Skeletal muscle tissue (tissue), 4 donors: ENCODE data around the gene UBA52. TPM values are rescaled to one million over a fixed set of nuclear protein-coding genes. Genes with fewer than 3 reads are reported as not detected.
A peak's percentile ranks its signal among the peaks of the same experiment; 100 is the strongest.
"Not testable (repeated sequence)": the region's sequence is repeated elsewhere in the genome, so short reads cannot be mapped to it uniquely, and the experiment has no call there.

Experiments used
- H3K27ac ChIP-seq: one replicate; pipeline ENCODE4 v1.7.0; 2013; ENCODE audit warnings: mild to moderate bottlenecking, low read depth, low read length, inconsistent platforms
- H3K27me3 ChIP-seq, 3 donors: one replicate each; pipeline ENCODE4 v1.7.0; 2013; ENCODE audit warnings: low read length in 3 of 3; ENCODE audit not compliant: control insufficient read depth in 3 of 3, insufficient read depth in 3 of 3
- H3K36me3 ChIP-seq, 3 donors: one replicate each; pipeline ENCODE4 v1.7.0; 2013; ENCODE audit warnings: low read length in 3 of 3; ENCODE audit not compliant: control insufficient read depth in 3 of 3, insufficient read depth in 3 of 3
- H3K4me1 ChIP-seq, 3 donors: one replicate each; pipeline ENCODE4 v1.7.0; 2013; ENCODE audit warnings: low read length in 3 of 3, mild to moderate bottlenecking in 3 of 3; ENCODE audit not compliant: control insufficient read depth in 3 of 3, insufficient read depth in 3 of 3
- H3K4me3 ChIP-seq, 3 donors: one replicate each; pipeline ENCODE4 v1.7.0; 2013; ENCODE audit warnings: low read length in 3 of 3
- H3K9ac ChIP-seq, 3 donors: one replicate each; pipeline ENCODE4 v1.7.0; 2013; ENCODE audit warnings: low read length in 3 of 3, mild to moderate bottlenecking in 3 of 3, moderate library complexity in 2 of 3, low read depth in 1 of 3
- H3K9me3 ChIP-seq, 3 donors: one replicate each; pipeline ENCODE4 v1.7.0; 2013; ENCODE audit warnings: low read length in 3 of 3; ENCODE audit not compliant: control insufficient read depth in 3 of 3
- total RNA-seq: library from RNA; depleted of rRNA; stranded (reverse); fragments of >200 nt; gene quantifications from one replicate; pipeline ENCODE4 v1.2.3, GENCODE V29; 2014
- donor health status: Osteomylitis.

UBA52 gene
- total RNA-seq, 1 donor from 2014 or later = 905 TPM

DNA sequence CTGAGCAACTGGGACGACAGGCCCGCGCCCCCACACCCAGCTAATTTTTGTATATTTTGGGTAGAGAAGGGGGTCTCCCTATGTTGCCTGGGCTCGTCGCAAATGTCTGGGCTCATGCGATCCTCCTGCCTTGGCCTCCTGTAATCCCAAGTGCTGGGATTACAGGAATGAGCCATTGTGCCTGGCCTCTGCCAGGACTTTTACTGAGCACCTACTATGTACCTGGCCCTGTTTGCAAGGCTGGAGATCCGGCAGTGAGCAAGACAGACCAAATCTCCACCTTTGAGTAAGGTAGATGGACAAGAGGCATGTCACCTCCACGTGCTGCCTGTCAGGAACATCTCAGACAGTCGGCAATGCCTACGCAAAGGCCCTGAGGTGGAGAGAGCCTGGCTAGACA, 35.2 kb upstream of the UBA52 start:
- no peak overlapping the region for H3K27ac ChIP-seq
- H3K4me1 ChIP-seq = peaks cover 0 to 3% (median 2%) of the 10 kb centered on the region in 3 donors
- H3K9ac ChIP-seq = no peak overlapping the region
- no peak overlapping the region for H3K4me3 ChIP-seq
- H3K27me3 ChIP-seq = no peaks in the 10 kb centered on the region
- no peaks in the 10 kb centered on the region for H3K9me3 ChIP-seq
- peaks cover 56 to 63% (median 59%) of the 10 kb centered on the region in 3 donors for H3K36me3 ChIP-seq

DNA sequence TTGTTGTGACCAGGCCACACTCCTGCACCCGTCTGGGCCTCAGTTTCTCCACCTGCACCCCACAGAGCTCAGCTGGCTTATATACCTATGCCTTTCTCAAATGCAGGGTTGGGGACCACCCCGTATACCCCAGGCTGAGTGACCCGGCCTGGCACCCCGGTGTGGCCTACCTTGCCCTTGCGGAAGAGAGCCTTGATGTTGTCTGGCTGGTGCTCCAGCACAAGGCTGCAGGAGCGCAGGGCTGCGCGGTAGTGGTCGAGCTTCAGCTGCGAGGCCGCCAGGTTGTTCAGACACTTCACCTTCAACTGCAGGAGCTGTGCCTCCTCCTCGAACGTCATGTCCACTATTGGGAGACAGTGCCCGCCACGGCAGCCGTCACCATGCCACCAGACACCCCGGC, 34.2 kb upstream of the UBA52 start:
- Histone ChIP-seq H3K9ac (no peak overlapping the region), H3K4me1 (peaks cover 6 to 10% (median 7%) of the 10 kb centered on the region in 3 donors), H3K36me3 (peaks cover 51 to 63% (median 53%) of the 10 kb centered on the region in 3 donors), H3K27me3 (no peaks in the 10 kb centered on the region), H3K27ac (no peak overlapping the region), H3K4me3 (no peak overlapping the region), H3K9me3 (no peaks in the 10 kb centered on the region)

DNA sequence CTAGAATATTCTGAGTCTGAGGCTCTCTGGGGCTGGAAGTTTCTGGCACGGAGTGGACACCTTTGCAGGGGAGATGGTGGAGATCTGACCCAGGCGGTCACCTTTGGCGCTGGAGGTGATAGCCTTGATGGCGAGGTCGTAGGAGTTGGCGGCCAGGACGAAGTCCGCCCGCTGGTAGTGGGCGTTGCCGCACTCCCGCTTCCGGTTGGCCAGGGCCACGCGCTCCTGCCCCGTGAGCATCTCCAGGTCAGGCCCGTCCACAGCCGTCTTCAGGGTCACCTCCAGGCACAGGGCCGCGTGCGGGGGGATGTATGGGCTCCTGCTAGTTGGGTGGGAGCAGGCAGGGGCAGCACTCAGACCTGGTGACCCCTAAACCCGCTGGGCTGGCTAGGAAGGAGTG, 33.5 kb upstream of the UBA52 start:
- no peaks in the 10 kb centered on the region for H3K27me3 ChIP-seq
- H3K27ac ChIP-seq = no peak overlapping the region
- no peak overlapping the region for H3K9ac ChIP-seq
- H3K36me3 ChIP-seq = peaks cover 44 to 56% (median 46%) of the 10 kb centered on the region in 3 donors
- no peak overlapping the region for H3K4me3 ChIP-seq
- peaks cover 7 to 13% (median 8%) of the 10 kb centered on the region in 3 donors for H3K4me1 ChIP-seq
- no peaks in the 10 kb centered on the region for H3K9me3 ChIP-seq

DNA sequence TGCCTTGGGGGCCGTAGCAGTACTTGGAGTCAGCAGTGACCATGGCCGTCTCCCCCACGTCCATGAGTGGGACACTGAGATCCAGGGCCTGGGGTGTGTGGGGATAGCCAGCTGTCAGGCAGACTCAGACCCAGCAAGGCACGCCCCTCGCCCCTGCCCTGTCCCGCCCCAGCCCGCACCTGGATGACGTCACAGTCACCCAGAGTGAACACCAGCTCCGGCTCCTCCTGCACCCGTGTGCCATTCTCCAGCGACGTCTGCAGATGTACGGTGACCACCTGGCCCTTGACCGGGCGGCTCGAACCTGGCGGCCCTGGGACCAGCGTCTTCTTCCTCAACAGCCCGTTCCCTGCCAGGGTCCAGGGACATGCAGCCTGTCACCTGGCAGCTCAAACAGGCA, 32.3 kb upstream of the UBA52 start:
- Histone ChIP-seq H3K9me3 (no peaks in the 10 kb centered on the region), H3K27ac (no peak overlapping the region), H3K9ac (no peak overlapping the region), H3K27me3 (no peaks in the 10 kb centered on the region), H3K36me3 (peaks cover 41 to 53% (median 43%) of the 10 kb centered on the region in 3 donors), H3K4me3 (no peak overlapping the region), H3K4me1 (peaks cover 12 to 18% (median 14%) of the 10 kb centered on the region in 3 donors)

DNA sequence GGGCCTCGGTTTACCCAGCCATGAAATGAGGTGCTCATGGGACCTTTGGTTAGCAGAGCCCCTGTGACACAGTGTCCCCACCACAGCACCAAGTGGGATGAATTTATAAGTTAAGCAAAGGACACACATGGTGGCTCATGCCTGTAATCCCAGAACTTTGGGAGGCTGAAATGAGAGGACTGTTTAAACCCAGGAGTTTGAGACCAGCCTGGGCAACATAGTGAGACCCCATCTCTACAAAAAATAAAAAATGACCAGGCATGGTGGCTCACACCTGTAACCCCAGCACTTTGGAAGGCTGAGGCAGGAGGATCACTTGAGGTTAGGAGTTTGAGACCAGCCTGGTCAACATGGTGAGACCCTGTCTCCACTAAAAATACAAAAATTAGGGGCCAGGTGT, 31.5 kb upstream of the UBA52 start:
- not testable (repeated sequence) for H3K27me3 ChIP-seq, H3K9ac ChIP-seq, H3K27ac ChIP-seq, H3K9me3 ChIP-seq, H3K4me3 ChIP-seq
- Histone ChIP-seq H3K36me3 (peaks cover 41 to 53% (median 42%) of the 10 kb centered on the region in 3 donors), H3K4me1 (peaks cover 12 to 18% (median 14%) of the 10 kb centered on the region in 3 donors)

DNA sequence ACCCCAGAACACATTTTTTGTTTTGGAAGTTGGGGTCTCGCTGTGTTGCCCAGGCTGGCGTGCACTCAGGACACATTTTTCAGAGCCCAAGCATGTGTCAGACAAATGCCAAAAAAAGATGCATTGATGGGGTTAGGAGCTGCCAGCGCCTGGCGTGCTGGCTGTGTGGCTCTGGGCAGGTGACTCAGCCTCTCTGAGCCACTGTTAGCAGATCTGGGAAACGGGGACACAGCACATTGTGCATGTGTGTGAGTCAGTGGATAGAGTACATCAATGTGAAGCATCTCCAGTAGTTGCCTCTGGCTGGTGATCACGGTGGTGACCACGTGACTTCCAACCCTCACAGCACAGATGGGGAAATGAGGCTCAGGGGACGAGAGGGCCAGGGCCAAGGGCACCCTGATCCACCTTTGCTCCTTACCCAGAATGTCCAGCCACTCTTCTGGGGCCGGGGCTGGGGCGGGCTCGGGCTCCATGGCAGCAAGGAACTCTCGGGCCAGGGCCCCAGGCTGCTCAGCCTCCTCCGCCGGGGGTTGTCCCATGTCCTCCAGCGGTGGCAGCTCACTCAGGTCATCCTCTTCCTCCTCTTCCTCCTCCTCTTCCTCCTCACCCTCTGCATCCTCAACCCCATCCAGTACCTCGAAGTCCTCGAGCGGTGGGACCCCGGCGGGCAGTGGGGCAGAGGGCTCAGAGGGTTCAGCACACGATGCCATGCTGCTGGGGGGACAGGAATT, 30.2 kb upstream of the UBA52 start:
- H3K9ac ChIP-seq = no peak overlapping the region
- peaks cover 12 to 18% (median 14%) of the 10 kb centered on the region in 3 donors for H3K4me1 ChIP-seq
- H3K4me3 ChIP-seq = no peak overlapping the region
- H3K9me3 ChIP-seq = no peaks in the 10 kb centered on the region
- H3K27me3 ChIP-seq = no peaks in the 10 kb centered on the region
- H3K27ac ChIP-seq = peak overlapping the region; percentile 80
- peaks cover 34 to 44% (median 36%) of the 10 kb centered on the region in 3 donors for H3K36me3 ChIP-seq

DNA sequence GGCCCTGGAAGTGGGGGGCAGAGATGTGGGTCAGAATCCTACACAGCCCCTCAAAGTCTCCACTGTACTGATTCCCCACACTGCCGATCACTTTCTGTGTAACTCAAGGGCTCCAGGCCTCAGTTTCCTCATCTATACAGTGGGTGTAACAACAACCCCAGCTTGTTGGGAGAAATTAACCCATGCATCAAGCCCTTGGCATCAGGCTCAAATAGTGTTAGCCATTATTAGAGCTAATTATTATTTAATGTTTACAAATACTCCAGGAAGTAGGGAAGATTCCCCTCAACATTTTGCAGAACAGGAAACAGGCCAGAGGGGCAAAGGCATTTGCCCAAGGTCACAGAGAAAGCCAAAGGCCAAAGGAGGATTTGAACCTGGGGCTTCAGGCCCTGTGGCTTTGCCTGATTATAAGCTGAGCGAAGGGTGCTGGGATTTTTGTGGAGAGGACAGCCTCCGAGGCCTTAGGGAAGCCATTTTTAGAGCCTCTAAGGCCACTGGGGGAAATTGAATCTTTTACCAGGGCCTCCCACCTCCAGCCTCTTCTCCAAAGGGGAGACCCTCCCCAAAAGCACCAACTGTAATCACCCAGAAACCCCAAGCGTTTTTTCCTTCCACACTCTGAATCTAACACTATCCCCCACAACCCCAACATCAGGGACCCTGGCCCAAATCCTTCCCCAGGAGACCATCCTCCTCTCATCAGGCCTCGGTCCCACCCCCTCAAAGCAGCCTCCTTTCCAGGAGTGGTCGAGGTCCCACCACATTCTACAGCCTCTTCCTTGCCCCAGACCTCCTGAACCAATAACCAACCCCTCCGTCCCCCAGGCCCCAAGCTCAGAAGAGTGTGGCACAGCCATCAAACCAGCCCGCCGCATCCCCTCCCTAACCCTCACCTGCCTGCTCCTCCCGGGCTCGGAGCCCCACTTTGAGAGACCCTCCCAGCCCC, 29.4 kb upstream of the UBA52 start:
- peak overlapping the region; percentile 80 for H3K27ac ChIP-seq
- peak overlapping the region; percentile 72 to 80 (median 73) for H3K9ac ChIP-seq
- peaks cover 12 to 18% (median 14%) of the 10 kb centered on the region in 3 donors for H3K4me1 ChIP-seq
- peaks cover 27 to 36% (median 30%) of the 10 kb centered on the region in 3 donors for H3K36me3 ChIP-seq
- H3K9me3 ChIP-seq = no peaks in the 10 kb centered on the region
- no peaks in the 10 kb centered on the region for H3K27me3 ChIP-seq
- peak overlapping the region; percentile 65 to 72 (median 71) for H3K4me3 ChIP-seq

DNA sequence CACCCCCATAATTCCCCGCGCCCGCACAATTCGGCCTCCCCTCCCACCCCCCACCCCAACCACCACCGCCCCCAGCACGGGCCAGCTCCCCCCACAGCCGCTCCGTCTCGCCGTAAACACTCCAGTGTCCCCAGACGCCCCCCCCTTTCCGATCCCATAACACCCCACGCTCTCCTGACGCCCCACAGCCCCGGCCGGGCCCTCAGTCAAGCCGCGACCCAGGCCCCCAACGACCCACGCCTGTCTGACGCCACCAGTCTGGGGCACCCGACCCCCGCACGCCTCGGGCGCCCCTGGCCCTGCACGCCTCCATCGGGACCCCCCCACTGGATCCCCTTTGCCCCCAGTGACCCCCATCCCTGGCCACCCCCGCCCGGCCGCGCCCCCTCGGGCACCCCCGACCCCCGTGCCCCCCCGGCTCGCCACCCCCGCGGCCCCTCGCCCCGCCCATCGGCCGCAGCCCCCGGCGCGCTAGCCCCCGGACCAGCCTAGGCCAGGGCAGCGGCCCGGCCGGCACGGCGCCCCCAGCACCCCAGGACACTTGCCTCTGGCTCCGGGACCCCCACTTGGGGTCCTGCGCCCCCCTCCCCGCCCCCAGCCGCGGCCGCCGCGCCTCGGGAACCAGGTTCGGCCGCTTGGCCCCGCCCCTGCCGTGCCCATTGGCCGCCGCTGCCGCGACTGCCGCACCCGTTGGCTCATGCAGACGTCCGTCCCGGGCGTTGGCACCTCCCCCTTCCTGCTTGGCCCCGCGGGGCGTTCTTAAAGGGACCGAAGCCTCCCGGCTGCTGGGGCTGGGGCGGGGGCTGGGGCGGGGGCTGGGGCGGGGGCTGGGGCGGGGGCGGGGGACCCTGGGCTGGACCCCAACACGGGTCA, 28.5 kb upstream of the UBA52 start, which contains the start of gene FKBP8:
Gene FKBP8 (minus strand): TSS at position 633 of the 873 bp plus-strand sequence. CDS start 1,603 bp downstream, outside the sequence.
- H3K27ac ChIP-seq = peak within 1 kb of the TSS; percentile 80
- peaks cover 12 to 18% (median 14%) of the 10 kb centered on the region in 3 donors for H3K4me1 ChIP-seq
- H3K9ac ChIP-seq = peak within 1 kb of the TSS; percentile 72 to 83 (median 73)
- H3K27me3 ChIP-seq = no peaks in the 10 kb centered on the region
- no peaks in the 10 kb centered on the region for H3K9me3 ChIP-seq
- H3K4me3 ChIP-seq = peak within 1 kb of the TSS; percentile 65 to 72 (median 72)
- H3K36me3 ChIP-seq = peaks cover 18 to 27% (median 23%) of the 10 kb centered on the region in 3 donors

DNA sequence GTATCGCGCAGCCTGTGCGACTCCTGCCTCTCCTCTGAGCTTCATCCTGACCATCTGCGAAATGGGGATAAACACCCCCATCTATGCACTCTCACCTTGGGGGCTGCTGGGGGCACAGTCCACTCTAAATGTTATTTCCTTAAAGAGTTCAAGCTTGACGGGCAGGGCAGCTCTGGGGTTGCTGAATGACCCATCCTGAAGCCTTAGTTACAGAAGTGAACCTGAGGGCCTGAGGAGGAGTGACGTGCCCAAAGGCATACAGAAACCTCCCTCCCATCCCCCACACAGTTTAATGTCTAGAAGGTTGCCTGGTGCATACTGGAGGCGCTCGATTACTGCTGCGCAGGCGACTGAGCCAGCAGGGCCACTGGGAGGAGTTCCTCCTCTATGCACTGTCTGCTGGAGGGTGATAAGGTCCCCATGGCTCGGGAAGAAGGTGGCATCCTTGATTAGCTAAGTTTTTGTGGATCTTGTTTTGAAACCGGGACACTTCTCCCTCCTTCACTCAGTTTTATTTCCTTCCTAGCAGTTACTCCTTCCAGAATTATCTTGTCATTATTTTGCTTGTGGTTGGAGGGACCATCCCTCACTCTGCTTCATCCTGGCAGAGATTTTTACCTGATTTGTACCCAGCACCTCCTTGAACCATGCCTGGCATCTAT, 27.7 kb upstream of the UBA52 start:
- Histone ChIP-seq H3K36me3 (peaks cover 18 to 24% (median 21%) of the 10 kb centered on the region in 3 donors), H3K27ac (no peak overlapping the region), H3K9ac (peak overlapping the region; percentile 45 to 68 (median 65)), H3K4me3 (peak overlapping the region; percentile 63 to 70 (median 66)), H3K9me3 (no peaks in the 10 kb centered on the region), H3K4me1 (peaks cover 12 to 18% (median 14%) of the 10 kb centered on the region in 3 donors), H3K27me3 (no peaks in the 10 kb centered on the region)
